HG03095 (cell line): ENCODE data around the gene UBE2N.

Experiments used
- ATAC-seq: cut with Tn5 transposase; IDR thresholded peaks from one replicate; pipeline ENCODE4 v1.9.1; 2021; ENCODE audit warnings: moderate library complexity; ENCODE audit not compliant: unreplicated experiment

UBE2N gene

DNA sequence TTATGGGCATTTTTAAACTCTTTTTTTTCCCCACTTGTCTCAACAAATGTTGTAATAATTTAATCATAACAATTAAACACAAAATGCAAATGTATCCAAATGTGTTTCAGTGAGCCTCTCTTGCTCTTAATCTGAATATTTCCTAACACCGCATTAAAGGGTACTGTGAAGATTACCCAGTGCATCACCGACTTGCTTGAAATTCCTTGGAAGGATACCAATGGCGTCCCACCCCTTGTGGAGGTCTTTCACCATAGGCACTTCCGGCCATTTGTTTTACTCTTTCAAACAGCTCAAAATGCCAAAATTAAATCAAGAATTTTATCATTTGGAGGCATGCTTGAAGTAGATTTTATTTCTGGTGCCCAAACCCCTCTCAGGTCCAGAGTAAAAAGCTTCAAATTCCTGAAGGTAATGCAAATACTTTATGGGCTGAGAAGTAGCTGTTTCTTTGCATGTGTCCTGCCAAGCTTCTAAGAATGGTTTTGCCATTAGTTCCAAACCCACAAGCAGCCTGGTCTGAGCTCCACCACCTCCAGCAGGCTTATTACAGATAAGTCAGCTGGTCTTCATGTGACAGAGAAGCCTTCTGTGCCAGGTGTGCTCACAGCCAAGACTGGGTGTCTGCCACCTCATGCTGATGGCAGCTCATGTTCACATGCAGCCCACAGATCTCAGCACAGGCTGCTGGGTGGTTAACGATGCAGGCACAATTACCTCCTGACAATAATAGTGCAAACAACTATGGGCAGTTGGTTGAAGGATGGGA, 80.4 kb downstream of the UBE2N start:
- no peak for ATAC-seq

- no peak for ATAC-seq
These were observed 81.1 kb downstream of the UBE2N start for GRCh38 chr12:93360688-93361087.

- no peak for ATAC-seq
These were observed 82.9 kb downstream of the UBE2N start for GRCh38 chr12:93358821-93359220.

DNA sequence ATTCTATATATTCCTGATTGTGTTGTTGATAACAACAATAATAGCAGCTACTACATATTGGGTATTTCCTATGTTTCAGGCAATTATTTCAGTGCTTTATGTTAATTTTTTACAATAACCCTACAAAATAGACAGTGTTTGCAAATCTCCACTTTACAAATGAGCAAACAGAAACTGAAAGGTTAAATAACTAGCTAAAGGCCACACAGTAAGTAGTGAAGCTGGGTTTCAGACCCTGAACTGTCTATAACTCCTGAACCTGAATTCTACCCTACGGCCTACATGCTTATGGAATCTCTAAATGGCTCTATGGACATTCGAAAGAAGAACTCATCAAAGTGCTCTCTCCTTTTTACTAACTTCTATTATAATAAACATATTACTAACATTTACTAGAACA, 83.7 kb downstream of the UBE2N start:
- peak; percentile 88 for ATAC-seq

- ATAC-seq = no peak
These were observed 85.5 kb downstream of the UBE2N start for GRCh38 chr12:93356214-93356613.
